ENCODE results near the gene HPS1.
A peak's percentile ranks its signal among the peaks of the same experiment; 100 is the strongest.

The HPS1 gene

GRCh38 chr10:98463976-98464754 is 17.4 kb upstream of the HPS1 start:
- DNase-seq: no peak

GRCh38 chr10:98463016-98463415 is 16.3 kb upstream of the HPS1 start:
- no peak for DNase-seq

- DNase-seq: no peak
These were observed 14.7 kb upstream of the HPS1 start for GRCh38 chr10:98461500-98461842.

- peak; percentile 89 for DNase-seq
These were observed 14.2 kb upstream of the HPS1 start for GRCh38 chr10:98460837-98461499.

- DNase-seq: no peak
These were observed 12.4 kb upstream of the HPS1 start for GRCh38 chr10:98458809-98459784.

- DNase-seq: no peak
These were observed 11.0 kb upstream of the HPS1 start for GRCh38 chr10:98457721-98458120.

- no peak for DNase-seq
These were observed 10.1 kb upstream of the HPS1 start for GRCh38 chr10:98456686-98457482.

- no peak for DNase-seq
These were observed 9.4 kb upstream of the HPS1 start for GRCh38 chr10:98456043-98456570.

GRCh38 chr10:98453729-98454128 is 7.0 kb upstream of the HPS1 start:
- DNase-seq: no peak

- DNase-seq: no peak
These were observed 3.9 kb upstream of the HPS1 start for GRCh38 chr10:98450618-98451017.

- DNase-seq: no peak
These were observed 2.6 kb upstream of the HPS1 start for GRCh38 chr10:98449287-98449686.

GRCh38 chr10:98446151-98446660 is 529 bp downstream of the HPS1 start:
- peak; percentile 26 for DNase-seq

GRCh38 chr10:98445200-98445812 is 1.4 kb downstream of the HPS1 start:
- no peak for DNase-seq

- no peak for DNase-seq
These were observed 2.3 kb downstream of the HPS1 start for GRCh38 chr10:98444314-98445006.

- no peak for DNase-seq
These were observed 8.0 kb downstream of the HPS1 start for GRCh38 chr10:98438715-98439114.

GRCh38 chr10:98436704-98437103 is 10.0 kb downstream of the HPS1 start:
- no peak for DNase-seq

GRCh38 chr10:98435178-98435577 is 11.6 kb downstream of the HPS1 start:
- DNase-seq: no peak

GRCh38 chr10:98433881-98434732 is 12.6 kb downstream of the HPS1 start:
- DNase-seq: no peak

- DNase-seq: no peak
These were observed 13.4 kb downstream of the HPS1 start for GRCh38 chr10:98433371-98433770.

GRCh38 chr10:98432330-98432729 is 14.4 kb downstream of the HPS1 start:
- DNase-seq: no peak

Data from fibroblast of skin of right quadriceps (primary cell).